Measurements from ENCODE around the gene TMEM54.

DNA sequence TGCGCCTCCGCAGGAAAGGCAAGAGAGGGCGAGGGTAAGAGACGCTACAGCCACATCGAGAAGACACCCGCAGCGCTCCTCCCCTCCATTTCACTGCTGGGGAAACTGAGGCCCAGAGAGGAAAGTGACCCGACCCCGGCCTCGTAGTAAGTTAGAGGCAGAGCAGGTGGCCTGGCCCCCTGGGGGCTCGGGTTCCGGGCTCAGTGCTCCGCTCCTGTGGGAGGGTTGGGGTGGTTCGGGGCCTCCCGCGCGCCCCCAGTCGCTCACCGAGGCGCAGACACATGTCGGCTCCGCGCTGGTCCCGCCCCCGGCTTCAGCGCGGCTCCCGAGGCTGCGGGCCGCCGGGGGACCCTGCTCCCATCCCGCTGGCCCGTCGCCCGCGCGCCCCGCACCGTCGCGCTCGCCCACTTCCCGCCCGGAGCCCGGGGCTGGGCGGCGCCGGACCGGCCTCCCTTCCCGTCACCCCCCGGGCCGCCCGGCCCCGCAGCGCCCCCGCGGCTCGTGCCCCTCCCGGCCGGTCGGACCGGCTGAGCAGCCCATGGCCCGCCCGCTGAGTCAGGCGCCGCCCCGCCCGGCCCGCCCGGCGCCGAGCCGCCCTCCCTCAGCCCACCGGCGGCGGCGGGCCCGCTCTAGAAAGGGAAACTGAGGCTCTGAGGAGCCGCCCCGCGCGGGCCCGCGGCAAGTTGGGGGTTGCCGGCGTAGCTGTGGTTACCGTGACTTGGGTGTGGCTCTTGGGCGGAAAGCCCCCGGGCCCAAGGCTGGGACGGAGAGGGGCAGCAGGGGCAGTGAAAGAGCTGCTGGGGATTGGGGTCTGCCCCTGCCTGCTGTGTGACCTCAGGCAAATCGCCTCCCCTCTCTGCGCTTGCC, at the start of gene TMEM54:
- TF ChIP-seq, protein P1, sequence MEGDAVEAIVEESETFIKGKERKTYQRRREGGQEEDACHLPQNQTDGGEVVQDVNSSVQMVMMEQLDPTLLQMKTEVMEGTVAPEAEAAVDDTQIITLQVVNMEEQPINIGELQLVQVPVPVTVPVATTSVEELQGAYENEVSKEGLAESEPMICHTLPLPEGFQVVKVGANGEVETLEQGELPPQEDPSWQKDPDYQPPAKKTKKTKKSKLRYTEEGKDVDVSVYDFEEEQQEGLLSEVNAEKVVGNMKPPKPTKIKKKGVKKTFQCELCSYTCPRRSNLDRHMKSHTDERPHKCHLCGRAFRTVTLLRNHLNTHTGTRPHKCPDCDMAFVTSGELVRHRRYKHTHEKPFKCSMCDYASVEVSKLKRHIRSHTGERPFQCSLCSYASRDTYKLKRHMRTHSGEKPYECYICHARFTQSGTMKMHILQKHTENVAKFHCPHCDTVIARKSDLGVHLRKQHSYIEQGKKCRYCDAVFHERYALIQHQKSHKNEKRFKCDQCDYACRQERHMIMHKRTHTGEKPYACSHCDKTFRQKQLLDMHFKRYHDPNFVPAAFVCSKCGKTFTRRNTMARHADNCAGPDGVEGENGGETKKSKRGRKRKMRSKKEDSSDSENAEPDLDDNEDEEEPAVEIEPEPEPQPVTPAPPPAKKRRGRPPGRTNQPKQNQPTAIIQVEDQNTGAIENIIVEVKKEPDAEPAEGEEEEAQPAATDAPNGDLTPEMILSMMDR (IDR thresholded peaks at IDR 0.05; ENCODE audit: low read depth, low read length): no peak
- TF ChIP-seq POLR2A (IDR thresholded peaks at IDR 0.05; ENCODE audit: extremely low read depth, insufficient read length): no peak
- no peak for TF ChIP-seq MYC (IDR thresholded peaks at IDR 0.05; ENCODE audit: low read depth, low read length)

All from NB4 (cell line).